Endodermal cell (in vitro differentiated cells): ENCODE data around the gene ORMDL2. TPM values are rescaled to one million over a fixed set of nuclear protein-coding genes. Genes with fewer than 3 reads are reported as not detected.

Experiments used
- DNase-seq: peaks from one replicate; pipeline ENCODE4 v3.0.0-alpha.2; 2017
- H3K27ac ChIP-seq: 2 replicates; pipeline ENCODE4 v1.5.1; 2013; ENCODE audit warnings: mild to moderate bottlenecking, low read depth, low read length, moderate library complexity
- H3K27me3 ChIP-seq: 2 replicates; pipeline ENCODE4 v1.6.1; 2013; ENCODE audit warnings: mild to moderate bottlenecking, low read length, moderate library complexity; ENCODE audit not compliant: insufficient read depth, control insufficient read depth, poor library complexity, severe bottlenecking
- H3K36me3 ChIP-seq: 2 replicates; pipeline ENCODE4 v1.7.0; 2013; ENCODE audit warnings: mild to moderate bottlenecking, low read length, moderate library complexity; ENCODE audit not compliant: control insufficient read depth, insufficient read depth
- H3K4me1 ChIP-seq: one replicate; pipeline ENCODE4 v1.7.0; 2013; ENCODE audit warnings: low read length; ENCODE audit not compliant: control insufficient read depth, insufficient read depth
- H3K4me3 ChIP-seq: 2 replicates; pipeline ENCODE4 v1.5.1; 2013; ENCODE audit warnings: mild to moderate bottlenecking, low read length, moderate library complexity
- H3K9ac ChIP-seq: 2 replicates; pipeline ENCODE4 v1.6.1; 2013; ENCODE audit warnings: mild to moderate bottlenecking, low read length, moderate library complexity; ENCODE audit not compliant: poor library complexity, severe bottlenecking; ENCODE audit errors: extremely low read depth
- H3K9me3 ChIP-seq: 2 replicates; pipeline ENCODE4 v1.6.1; 2013; ENCODE audit warnings: mild to moderate bottlenecking, low read length, moderate library complexity; ENCODE audit not compliant: control insufficient read depth
- H3K27ac Mint-ChIP-seq: 2 replicates; pipeline ENCODE4 v1.8.0; 2020; ENCODE audit warnings: mixed read lengths
- H3K27me3 Mint-ChIP-seq: 2 replicates; pipeline ENCODE4 v1.8.0; 2021; ENCODE audit warnings: mild to moderate bottlenecking, mixed read lengths; ENCODE audit not compliant: insufficient read depth
- H3K36me3 Mint-ChIP-seq: 2 replicates; pipeline ENCODE4 v1.8.0; 2020; ENCODE audit warnings: low read depth, mixed read lengths
- H3K4me1 Mint-ChIP-seq: 2 replicates; pipeline ENCODE4 v1.8.0; 2020; ENCODE audit warnings: mixed read lengths
- H3K4me3 Mint-ChIP-seq: 2 replicates; pipeline ENCODE4 v1.8.0; 2020; ENCODE audit warnings: mild to moderate bottlenecking, moderate library complexity, mixed read lengths
- H3K9me3 Mint-ChIP-seq: 2 replicates; pipeline ENCODE4 v1.8.0; 2020; ENCODE audit warnings: mild to moderate bottlenecking, mixed read lengths
- CTCF ChIP-seq: fragments of 200-600 bp; sonication (generic); conservative IDR thresholded peaks from 2 replicates; pipeline ENCODE4 v1.5.0; 2021; ENCODE audit warnings: antibody characterized with exemption, mild to moderate bottlenecking
- WGBS, 2 experiments: methylation state at CpG; one replicate each; pipeline versions ENCODE4 v1.1.5 to v1.1.7; 2013; ENCODE audit warnings: missing lambda C conversion rate in 2 of 2, mixed read lengths in 1 of 2; ENCODE audit not compliant: insufficient coverage in 1 of 2, insufficient read length in 1 of 2; 5-methylcytosine and 5-hydroxymethylcytosine counted together
- total RNA-seq, 2 donors: library from RNA; stranded (reverse); fragmentation: NEBNext Ultra II Directional in 1 of 2; extraction: Animal tissue kit (Norgen Biotek cat#: 25700) in 1 of 2; gene quantifications; 2 replicates in 1 of 2; 3 replicates in 1 of 2; pipeline ENCODE4 v1.2.1, GENCODE V29; 2021

Gene ORMDL2
- total RNA-seq, 2 donors from 2014 or later, result 43.7 to 57.1 TPM

- H3K27me3 Mint-ChIP-seq, result no peaks in the 10 kb centered on the region
- Histone ChIP-seq H3K27me3 (no peaks in the 10 kb centered on the region), H3K9ac (no peak overlapping the region), H3K4me3 (no peak overlapping the region), H3K9me3 (no peaks in the 10 kb centered on the region), H3K4me1 (no peaks in the 10 kb centered on the region), H3K36me3 (peaks cover 60% of the 10 kb centered on the region), H3K27ac (no peak overlapping the region)
- H3K4me3 Mint-ChIP-seq, result no peak overlapping the region
- no peak for DNase-seq
- no peaks in the 10 kb centered on the region for H3K9me3 Mint-ChIP-seq
- TF ChIP-seq CTCF, result no peak
- H3K27ac Mint-ChIP-seq, result no peak overlapping the region
- H3K4me1 Mint-ChIP-seq, result peaks cover 17% of the 10 kb centered on the region
- WGBS, 2 experiments, result 95 to 100% methylated on average over 2 to 4 of the region's 5 CpGs
- peaks cover 35% of the 10 kb centered on the region for H3K36me3 Mint-ChIP-seq
Measured at GRCh38 chr12:55809274-55809673, 8.6 kb upstream of the ORMDL2 start.

GRCh38 chr12:55812088-55812487 lies 5.8 kb upstream of the ORMDL2 start:
- Mint-ChIP-seq H3K36me3 (peaks cover 33% of the 10 kb centered on the region), H3K27ac (peak overlapping the region; percentile 13), H3K9me3 (no peaks in the 10 kb centered on the region), H3K27me3 (no peaks in the 10 kb centered on the region), H3K4me3 (no peak overlapping the region), H3K4me1 (peaks cover 22% of the 10 kb centered on the region)
- Histone ChIP-seq H3K27ac (no peak overlapping the region), H3K4me3 (peak overlapping the region; percentile 14), H3K4me1 (no peaks in the 10 kb centered on the region), H3K9ac (no peak overlapping the region), H3K36me3 (peaks cover 65% of the 10 kb centered on the region), H3K9me3 (no peaks in the 10 kb centered on the region), H3K27me3 (no peaks in the 10 kb centered on the region)
- no peak for DNase-seq
- WGBS, 2 experiments, result 36 to 62% methylated on average over 1 of the region's 1 CpG
- TF ChIP-seq CTCF, result no peak

- no peak overlapping the region for H3K4me3 ChIP-seq
- no peak for TF ChIP-seq CTCF
- H3K27me3 ChIP-seq, result no peaks in the 10 kb centered on the region
- Mint-ChIP-seq H3K36me3 (peaks cover 20% of the 10 kb centered on the region), H3K27me3 (no peaks in the 10 kb centered on the region), H3K4me3 (no peak overlapping the region), H3K9me3 (no peaks in the 10 kb centered on the region), H3K4me1 (peaks cover 26% of the 10 kb centered on the region), H3K27ac (no peak overlapping the region)
- H3K9me3 ChIP-seq, result no peaks in the 10 kb centered on the region
- H3K36me3 ChIP-seq, result peaks cover 55% of the 10 kb centered on the region
- no peak for DNase-seq
- no peak overlapping the region for H3K9ac ChIP-seq
- no peak overlapping the region for H3K27ac ChIP-seq
- H3K4me1 ChIP-seq, result peaks cover 1% of the 10 kb centered on the region
Measured at GRCh38 chr12:55814257-55814656, 3.6 kb upstream of the ORMDL2 start.
